Measurements from ENCODE around the gene ZNRF4.
"Not testable (repeated sequence)": the region's sequence is repeated elsewhere in the genome, so short reads cannot be mapped to it uniquely, and the experiment has no call there.

ZNRF4 gene, protein sequence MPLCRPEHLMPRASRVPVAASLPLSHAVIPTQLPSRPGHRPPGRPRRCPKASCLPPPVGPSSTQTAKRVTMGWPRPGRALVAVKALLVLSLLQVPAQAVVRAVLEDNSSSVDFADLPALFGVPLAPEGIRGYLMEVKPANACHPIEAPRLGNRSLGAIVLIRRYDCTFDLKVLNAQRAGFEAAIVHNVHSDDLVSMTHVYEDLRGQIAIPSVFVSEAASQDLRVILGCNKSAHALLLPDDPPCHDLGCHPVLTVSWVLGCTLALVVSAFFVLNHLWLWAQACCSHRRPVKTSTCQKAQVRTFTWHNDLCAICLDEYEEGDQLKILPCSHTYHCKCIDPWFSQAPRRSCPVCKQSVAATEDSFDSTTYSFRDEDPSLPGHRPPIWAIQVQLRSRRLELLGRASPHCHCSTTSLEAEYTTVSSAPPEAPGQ

DNA sequence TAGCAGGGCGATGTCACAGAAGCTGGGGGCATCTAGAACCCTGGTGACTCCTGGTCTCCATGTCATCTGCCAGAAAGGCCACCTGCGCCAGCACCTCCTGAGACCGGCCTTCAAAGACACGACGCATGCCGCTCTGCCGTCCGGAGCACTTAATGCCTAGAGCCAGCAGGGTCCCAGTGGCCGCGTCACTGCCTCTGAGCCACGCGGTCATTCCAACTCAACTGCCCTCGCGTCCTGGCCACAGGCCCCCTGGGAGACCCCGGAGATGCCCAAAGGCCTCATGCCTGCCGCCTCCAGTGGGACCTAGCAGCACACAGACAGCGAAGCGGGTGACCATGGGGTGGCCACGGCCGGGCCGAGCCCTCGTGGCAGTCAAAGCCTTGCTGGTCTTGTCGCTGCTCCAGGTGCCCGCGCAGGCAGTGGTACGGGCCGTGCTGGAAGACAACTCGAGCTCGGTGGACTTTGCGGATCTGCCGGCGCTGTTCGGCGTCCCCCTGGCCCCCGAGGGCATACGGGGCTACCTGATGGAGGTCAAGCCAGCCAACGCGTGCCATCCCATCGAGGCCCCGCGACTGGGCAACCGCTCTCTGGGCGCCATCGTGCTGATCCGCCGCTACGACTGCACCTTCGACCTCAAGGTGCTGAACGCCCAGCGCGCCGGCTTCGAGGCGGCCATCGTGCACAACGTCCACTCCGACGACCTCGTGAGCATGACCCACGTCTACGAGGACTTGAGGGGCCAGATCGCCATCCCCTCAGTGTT is at the start of gene ZNRF4:
ZNRF4 (plus strand) TSS at position 51 of the 763 bp plus-strand sequence; CDS start at position 126, 75 bp downstream.
- no peak for DNase-seq (ENCODE audit: low read depth)

DNA sequence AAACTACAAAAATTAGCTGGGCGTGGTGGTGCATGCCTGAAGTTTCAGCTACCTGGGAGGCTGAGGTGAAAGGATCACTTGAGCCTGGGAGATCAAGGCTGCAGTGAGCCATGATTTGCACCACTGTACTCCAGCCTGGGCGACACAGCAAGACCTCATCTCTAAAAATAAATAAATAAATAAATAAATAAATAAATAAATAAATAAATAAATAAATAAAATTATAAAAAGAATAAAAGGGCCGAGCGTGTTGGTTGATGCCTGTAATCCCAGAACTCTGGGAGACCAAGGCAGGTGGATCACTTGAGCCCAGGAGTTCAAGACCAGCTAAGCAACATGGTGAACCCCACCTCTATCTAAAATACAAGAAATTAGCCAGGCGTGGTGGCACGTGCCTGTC is 49.0 kb upstream of the ZNRF4 start:
- not testable (repeated sequence) for DNase-seq (ENCODE audit: low read depth)

DNA sequence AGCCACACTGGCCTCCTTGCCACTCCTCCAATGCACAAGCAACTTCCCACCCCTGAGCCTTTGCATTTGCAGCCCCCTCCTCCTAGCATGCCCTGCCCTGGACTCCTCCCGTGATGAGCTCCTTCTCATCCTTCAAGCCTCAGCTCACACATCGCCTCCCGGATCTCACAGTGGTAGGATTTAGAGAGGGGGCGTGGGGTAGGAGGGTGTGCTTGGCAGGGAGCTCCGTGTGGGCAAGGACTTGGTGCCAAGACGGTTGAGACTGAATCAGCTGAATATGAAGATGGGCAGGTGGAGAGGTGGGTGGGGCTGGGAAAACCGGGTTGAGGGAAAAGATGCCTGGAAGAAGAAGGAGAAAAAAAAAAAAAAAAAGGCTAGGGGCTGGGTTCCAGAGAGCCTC is 48.4 kb upstream of the ZNRF4 start:
- DNase-seq (ENCODE audit: low read depth), result no peak

DNA sequence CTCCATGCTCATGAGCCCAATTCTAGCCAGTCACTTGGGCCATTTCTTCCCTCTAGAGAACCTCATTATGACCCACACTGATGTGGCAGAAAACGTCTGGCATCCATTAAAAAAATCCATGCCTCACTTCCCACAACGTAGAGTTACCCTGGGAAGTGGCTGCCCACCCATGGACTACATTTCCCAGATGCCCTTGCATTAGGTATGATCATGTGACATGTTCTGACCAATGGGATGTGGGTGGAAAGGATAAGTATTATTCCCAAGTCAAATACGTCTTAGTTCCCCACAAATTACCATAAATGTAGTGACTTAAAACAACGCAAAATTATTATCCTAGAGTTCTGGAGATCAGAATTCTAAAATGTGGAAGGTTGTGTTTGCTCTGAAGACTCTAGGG is 47.9 kb upstream of the ZNRF4 start:
- no peak for DNase-seq (ENCODE audit: low read depth)

DNA sequence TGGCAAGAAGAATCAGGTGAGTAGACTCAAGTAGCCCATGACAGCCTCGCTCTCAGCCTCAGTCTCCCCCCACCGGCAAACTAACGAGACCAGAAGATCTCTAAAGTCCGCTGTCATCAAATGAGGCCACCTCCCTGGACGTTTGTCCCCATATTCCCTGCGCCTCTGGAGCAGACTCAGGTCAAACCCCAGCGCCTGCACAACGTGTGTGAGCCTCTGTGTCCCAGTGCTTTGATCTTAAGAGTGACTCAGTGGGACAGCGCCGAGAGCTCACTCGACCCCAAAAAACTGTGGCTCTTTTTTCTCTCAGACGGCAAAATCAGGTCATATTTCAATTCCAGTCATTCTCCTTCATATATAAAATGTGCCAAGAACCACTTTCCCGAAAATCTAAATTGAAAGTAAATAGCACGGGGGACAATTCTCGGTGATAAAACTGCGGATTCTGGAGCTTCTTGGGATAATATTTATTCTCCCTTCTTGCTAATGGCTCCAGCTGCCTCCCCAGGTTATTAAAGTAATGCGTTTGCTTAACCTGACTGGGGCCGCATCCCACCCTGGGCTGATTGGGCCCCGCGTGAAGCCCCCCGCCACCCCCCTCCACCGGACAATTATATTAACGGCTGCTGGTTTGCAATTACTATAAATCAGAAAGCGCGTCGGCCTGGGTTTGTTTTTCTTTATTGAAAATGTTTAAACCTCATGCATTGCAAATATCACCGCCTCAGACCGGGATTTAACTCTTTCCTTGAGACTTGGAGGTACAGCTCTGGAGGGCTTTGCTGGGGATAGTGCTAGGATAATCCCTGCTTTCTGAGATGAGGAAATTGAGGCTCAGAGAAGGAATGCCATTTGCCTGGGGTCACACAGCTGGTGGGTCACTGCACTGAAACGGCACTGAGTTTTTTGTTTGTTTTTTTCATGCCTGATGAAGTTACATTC is 37.5 kb upstream of the ZNRF4 start:
- no peak for DNase-seq (ENCODE audit: low read depth)

DNA sequence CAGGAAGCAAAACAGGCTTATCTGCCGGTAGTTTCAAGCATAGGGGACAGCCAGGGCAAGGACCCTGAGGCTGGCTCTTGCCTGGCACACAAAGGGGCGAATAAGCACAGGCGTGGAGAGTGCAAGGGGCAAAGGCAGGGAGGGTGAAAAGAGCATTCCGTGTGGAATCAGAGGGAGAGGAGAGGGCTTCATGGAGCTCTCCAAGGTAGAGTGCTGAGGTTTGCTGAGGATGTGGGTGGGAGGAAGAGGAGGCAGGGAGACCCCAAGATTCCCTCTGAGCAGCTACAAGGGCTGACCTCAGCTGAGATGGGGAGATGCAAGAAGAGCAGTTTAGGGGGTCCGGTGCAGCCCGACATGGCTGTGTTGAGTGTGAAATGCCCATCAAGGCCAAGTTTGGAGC is 36.5 kb upstream of the ZNRF4 start:
- no peak for DNase-seq (ENCODE audit: low read depth)

DNA sequence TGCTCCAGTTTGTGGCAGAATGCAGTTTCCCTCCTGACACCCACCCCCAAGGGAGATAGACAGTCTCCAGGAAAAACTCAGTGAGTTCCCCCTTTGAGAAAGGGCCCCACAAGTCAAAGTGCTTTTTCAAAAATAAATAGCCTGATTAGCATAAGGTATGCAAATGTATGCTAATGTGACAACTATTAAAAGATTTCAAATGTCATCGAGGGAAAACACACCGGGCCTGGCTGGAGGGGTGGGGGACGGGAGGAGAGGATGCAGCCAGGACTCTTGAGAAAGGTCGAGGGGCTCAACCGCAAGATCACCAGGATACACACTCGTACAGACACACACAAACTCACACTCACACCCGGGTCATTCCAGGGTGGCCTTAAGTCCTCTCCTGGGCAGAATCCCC is 34.3 kb upstream of the ZNRF4 start:
- no peak for DNase-seq (ENCODE audit: low read depth)

DNA sequence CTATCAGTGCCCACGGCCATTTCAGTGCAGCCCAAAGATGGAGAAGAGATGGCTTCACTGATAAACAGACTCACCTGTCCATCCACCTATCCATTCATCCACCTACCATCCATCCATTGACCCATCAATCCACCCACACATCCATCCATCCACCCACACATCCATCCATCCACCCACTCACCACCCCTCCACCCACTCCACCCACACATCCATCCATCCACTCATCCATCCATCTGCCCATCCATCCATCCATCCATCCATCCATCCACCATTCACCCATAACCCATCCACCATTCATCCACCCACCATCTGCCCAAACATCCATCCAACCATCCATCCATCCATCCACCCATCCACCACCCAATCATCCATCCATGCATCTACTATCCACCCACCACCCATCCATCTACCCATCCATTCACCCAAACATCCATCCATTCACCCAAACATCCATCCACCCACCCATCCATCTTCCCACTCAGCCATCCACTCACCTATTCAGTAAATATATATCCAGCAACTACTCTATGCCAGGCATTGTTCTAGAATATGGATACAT is 31.6 kb upstream of the ZNRF4 start:
- DNase-seq (ENCODE audit: low read depth), result no peak

DNA sequence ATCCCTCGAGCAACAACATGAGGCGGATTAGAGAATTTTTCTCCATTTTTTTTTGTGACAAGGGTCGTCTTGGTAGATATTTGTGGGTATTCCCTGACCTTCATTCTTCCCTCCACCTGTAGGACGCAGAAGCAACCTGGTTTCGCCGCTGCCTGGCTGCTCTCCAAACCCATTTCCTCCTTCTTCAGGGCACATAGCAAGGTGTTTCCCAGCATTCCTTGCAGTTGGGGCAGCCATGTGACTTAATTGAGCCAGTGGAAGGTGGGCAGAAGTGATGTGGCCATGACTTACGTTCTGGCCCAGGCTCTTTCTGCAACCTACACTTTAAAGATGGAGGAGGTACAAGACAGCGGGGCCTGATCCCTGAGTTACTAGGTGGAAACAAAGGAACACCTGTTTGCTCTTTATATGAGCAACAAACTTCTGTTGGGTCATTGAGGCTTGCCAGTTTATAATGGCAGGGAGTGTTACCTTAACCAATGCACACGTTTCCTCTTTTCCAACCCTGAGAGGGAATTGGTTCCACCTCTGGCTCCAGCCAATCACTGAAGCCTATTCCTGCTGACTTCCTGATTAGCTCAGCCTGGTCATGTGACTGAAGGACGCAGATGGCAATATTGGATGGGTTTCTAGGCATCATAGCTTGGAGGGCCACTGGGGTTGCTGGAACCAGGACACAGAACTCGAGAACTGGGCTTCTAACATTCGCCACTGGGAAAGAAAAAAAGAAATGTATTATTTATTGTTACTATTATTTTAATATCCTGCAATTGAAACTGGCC is 30.8 kb upstream of the ZNRF4 start:
- no peak for DNase-seq (ENCODE audit: low read depth)

DNA sequence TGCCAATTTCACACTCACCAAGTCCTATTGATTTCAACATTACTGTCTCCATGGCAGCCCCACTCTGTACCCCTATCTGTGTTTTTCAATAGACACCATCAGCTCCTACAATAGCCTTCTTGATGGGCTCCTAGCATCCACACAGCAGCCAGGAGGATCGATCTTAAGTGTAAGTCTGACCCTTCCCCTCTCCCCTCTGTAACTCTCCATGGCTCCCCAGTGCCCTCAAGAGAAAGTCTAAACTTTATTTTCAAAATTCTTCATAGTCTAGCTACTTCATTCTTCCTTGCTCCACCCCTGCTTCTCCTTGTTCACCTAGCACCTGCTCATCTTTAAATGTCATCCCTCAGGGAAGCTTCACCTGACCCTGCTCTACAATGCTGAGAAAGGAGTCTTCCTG is 30.0 kb upstream of the ZNRF4 start:
- DNase-seq (ENCODE audit: low read depth), result no peak

DNA sequence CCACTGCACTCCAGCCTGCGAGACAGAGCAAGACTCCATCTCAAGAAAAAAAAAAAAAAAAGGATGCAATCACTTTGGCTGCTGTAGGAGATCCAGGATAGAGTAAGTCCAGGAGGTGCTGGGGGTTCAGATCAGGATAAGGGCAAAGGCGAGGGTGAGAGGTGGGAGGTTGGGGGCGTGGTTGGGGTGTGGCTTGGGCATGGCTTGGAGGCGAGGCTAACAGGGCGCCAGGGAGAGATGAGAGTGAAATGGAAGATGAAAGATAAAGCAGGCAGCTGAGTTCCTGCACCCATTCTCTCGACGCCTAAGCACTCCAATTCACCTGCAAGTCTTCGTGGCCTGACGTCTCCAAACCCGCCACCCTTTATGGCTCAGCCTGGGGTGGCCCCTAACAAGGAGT is 25.0 kb upstream of the ZNRF4 start:
- no peak for DNase-seq (ENCODE audit: low read depth)

DNA sequence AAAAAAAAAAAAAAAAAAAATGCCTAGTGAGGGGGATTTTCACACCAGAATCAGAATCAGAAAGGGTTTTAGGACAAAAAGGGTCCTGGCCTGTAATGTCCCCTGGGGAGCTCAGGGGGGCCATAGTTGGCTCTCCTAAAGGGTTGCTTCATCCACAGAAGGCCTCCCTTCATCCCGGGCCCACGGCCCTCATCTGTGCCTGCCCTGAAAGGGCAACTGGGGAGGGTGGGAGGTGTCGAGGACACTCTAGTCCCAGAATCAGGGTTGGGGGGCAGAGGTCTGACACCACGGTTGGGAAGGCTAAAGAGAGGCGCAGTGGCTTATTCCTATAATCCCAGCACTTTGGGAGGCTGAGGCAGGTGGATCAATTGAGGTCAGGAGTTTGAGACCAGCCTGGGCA is 22.5 kb upstream of the ZNRF4 start:
- DNase-seq (ENCODE audit: low read depth), result no peak

DNA sequence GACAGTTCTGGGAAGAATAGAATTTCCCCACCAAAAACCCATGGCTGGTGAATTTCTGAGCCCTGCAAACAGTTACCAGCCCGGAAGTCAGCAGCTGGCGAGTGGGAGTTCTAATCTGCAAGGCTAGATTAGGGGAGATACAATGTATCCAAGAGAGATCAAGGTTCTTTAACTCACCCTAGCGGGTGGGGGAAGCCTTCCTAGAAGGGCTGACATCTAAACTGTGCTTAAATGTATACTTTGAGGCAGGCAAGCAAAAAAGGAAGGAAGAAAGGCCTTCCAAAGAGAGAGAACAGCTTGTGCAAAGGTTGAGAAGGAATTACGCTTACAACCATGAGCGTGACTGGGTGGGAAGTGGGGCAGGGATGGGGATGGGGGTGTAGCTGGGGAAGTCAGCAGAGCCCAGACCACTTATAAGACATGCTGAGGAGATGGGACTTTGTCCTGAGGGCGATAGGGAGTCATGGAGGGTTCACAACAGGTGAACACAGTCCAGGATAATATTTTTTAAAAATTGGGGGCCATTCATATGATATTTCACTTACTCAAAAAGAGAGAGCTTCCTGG is 20.8 kb upstream of the ZNRF4 start:
- no peak for DNase-seq (ENCODE audit: low read depth)

DNA sequence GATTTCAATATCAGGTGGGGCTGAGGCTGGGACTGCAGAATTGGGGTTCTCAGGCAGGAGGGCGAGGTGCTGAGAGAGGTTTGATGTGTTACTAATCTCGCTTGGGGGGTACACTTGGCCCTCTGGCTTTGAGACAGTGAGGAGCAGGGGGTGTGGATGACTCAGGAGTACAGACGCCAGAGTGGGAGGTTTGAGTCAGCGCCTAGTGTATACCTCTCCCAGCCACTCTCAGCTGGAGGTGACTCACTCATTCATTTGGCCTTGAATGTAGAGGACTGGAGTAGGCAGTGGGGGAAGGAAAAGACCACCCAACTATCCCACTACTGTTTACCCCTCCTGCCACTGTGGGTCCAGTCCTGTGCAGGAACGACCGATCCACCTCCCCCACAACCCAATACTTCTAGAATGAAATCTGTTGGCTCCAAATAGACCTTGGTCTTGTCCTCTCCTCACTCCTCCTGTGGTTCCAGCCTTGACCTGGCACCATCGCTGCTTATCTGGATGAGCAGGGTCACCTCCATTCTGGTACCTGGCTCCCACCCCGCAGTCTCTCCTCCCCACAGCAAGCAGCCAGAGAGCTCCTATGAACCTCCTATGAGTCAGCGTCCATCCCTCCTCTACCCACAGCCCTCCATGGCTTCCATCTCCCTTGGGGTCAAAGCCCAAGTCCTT is 20.1 kb upstream of the ZNRF4 start:
- peak; percentile 28 for DNase-seq (ENCODE audit: low read depth)

DNA sequence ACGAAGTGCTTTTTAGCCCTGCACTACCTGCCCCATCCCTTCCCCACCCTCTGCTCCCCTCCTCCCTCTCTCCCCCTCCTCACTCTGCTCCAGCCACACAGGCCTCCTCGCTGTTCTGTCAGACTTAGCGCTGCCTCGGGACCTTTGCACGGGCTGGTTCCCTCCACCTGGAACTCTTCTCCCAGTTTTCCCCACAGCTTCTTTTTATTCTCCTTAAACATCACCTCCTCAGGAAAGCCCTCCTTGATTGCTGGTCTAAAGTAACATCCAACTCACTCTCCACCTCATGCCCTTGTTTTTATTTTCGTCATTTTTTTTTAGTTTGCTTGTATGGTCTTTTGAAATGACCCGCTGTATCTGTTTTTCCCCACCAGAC is 19.6 kb upstream of the ZNRF4 start:
- no peak for DNase-seq (ENCODE audit: low read depth)

DNA sequence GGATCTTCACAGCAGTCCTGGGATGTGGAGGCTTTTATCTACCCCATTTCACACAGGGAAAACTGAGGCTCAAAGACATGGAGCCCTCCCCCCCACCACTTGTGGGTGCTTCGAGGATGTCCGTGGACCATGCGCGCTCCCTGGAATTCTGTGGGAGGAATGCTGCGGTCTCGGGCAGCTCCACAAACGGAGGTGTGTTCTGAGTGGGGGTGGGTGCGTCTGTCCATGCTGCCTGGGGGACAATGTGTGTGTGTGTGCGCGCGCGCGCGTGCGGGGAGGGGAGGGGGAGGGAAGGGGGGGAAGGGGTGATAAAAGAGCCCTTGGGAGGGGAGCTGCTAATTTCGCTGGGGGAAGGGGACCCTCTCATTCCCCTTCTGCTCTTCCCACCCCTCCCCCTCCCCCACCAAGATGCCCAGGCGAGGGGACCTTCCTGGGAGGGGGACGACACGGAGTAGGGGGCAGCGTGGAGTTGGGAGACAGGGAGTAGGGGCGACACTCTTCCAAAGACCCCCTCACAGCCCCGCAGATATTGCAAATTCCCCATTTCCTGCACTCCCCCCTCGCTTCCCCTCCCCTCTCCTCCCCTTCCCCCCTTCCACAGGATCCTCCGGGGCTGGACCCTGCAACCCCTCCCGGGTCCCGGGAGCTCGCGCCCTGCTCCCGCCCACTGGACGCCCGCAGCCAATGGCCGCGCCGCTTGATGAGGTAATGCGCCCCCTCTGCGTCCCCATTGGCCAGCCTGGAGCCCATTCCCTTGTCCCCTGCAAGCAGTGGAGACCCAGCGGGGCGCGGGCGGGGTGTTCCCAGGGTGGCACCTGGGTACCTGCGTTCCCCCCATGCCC is 18.9 kb upstream of the ZNRF4 start:
- DNase-seq (ENCODE audit: low read depth), result no peak

DNA sequence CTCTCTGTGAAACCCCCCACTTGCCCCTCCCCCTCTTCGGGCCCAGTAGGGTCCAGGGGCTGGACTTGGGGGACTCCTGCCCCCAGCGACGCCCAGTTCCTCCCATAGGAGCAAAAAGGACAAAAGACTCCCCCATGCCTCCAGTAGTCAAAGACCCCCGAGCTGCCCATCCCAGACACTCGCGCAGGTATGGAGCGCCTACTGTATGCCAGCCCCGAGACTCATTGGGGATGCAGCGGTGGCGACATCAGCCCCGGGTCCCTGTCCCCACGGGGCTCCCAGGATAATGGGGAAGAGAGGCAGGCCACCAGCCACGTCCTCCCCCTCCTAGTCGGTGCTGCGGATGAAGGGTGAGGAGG is 18.3 kb upstream of the ZNRF4 start:
- DNase-seq (ENCODE audit: low read depth), result no peak

DNA sequence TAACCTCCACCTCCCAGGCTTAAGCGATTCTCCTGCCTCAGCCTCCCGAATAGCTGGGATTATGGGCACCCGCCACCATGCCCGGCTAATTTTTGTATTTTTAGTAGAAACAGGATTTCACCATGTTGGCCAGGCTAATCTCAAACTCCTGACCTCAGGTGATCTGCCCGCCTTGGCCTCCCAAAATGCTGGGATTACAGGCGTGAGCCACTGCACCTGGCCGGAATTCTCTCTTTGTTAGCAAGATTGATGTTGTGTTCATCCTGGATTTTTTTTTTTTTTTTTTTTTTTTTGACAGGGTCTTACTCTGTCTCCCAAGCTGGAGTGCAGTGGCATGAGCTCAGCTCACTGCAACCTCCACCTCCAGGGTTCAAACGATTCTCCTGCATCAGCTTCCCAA is 16.5 kb upstream of the ZNRF4 start:
- DNase-seq (ENCODE audit: low read depth), result not testable (repeated sequence)

DNA sequence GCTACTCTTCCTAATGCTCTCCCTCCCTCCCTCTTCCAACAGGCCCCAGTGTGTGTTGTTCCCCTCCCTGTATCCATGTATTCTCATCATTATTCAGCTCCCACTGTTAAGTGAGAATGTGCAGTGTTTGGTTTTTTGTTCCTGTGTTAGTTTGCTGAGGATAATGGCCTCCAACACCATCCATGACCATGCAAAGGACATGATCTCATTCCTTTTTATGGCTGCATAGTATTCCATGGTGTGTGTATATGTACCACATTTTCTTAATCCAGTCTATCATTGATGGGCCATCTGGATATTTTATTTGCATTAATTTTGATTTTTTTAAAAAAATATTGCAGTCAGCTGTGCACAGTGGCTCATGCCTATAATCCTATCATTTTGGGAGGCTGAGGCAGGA is 15.8 kb upstream of the ZNRF4 start:
- DNase-seq (ENCODE audit: low read depth), result no peak

DNA sequence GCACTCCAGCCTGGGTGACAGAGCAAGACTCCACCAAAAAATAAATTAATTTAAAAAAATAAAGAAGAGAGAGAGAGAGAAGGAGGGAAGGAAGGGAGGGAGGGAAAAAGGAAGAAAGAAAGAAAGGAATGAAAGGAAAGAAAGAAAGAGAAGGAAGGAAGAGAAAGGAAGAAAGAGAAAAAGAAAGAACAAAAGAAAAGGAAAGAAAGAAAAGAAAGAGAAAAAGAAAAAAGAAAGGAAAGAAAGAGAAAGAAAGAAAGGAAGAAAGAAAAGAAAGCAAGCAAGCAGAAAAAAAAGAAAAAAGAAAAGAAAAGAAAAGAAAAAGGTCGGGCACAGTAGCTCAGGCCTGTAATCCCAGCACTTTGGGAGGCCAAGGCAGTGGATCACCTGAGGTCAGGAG is 14.9 kb upstream of the ZNRF4 start:
- DNase-seq (ENCODE audit: low read depth), result no peak
